ENCODE results near the gene SYNM.

GRCh38 chr15:99102332-99103235, 2.3 kb upstream of the SYNM start:
- TF ChIP-seq GATA3 (IDR thresholded peaks at IDR 0.05; ENCODE audit: low read depth, low read length) (no peak), GATA2 (IDR thresholded peaks at IDR 0.05; ENCODE audit: low read depth, low read length) (no peak)
